A673 (cell line): ENCODE measurements around the gene TFDP2. TPM values are rescaled to one million over a fixed set of nuclear protein-coding genes. Genes with fewer than 3 reads are reported as not detected.

Source experiments
- BruUV-seq: library from RNA; stranded (reverse); fragments of 400-500 nt; replicated peaks from 2 replicates; lab custom pipeline; 2021; lab: Mats Ljungman, UMichigan
- CTCF ChIA-PET: fragments of 300-600 bp; sonication (Branson Sonifier 250); formaldehyde crosslinking; loops from one replicate; lab custom pipeline; 2022; ENCODE audit warnings: antibody characterized with exemption; lab: Charles Lee
- POLR2A ChIA-PET: fragments of 300-600 bp; sonication (Branson Sonifier 250); formaldehyde crosslinking; loops from one replicate; lab custom pipeline; 2022; ENCODE audit warnings: antibody characterized with exemption; ENCODE audit not compliant: low non-redundant PET; lab: Charles Lee
- DNase-seq: peaks from one replicate; pipeline ENCODE4 v3.0.0-alpha.2; 2015; ENCODE audit warnings: low spot score
- H3K27ac ChIP-seq: fragments of 200-600 bp; sonication (generic); 2 replicates; pipeline ENCODE4 v1.5.1; 2016; ENCODE audit warnings: mixed run types, low read depth, mild to moderate bottlenecking, mixed read lengths, antibody characterized with exemption, low read length; ENCODE audit not compliant: poor library complexity, severe bottlenecking
- H3K27me3 ChIP-seq: fragments of 200-600 bp; sonication (generic); replicated peaks from 2 replicates; pipeline ENCODE4 v1.6.1; 2017; ENCODE audit warnings: mixed run types, low read depth, mild to moderate bottlenecking, mixed read lengths, antibody characterized with exemption, low read length; ENCODE audit not compliant: insufficient read depth, poor library complexity
- H3K36me3 ChIP-seq: fragments of 200-600 bp; sonication (generic); 2 replicates; pipeline ENCODE4 v1.6.1; 2016; ENCODE audit warnings: mixed run types, mild to moderate bottlenecking, mixed read lengths, antibody characterized with exemption, low read length; ENCODE audit not compliant: insufficient read depth, poor library complexity, severe bottlenecking
- H3K4me1 ChIP-seq: fragments of 200-600 bp; sonication (generic); 2 replicates; pipeline ENCODE4 v1.6.1; 2017; ENCODE audit warnings: mixed run types, mild to moderate bottlenecking, mixed read lengths, antibody characterized with exemption, low read length; ENCODE audit not compliant: insufficient read depth, poor library complexity, severe bottlenecking
- H3K4me3 ChIP-seq: fragments of 200-600 bp; sonication (generic); 2 replicates; pipeline ENCODE4 v1.5.1; 2016; ENCODE audit warnings: low read depth, mixed run types, mild to moderate bottlenecking, mixed read lengths, low read length; ENCODE audit not compliant: poor library complexity, severe bottlenecking
- H3K9me3 ChIP-seq: fragments of 200-600 bp; sonication (generic); 2 replicates; pipeline ENCODE4 v1.6.1; 2016; ENCODE audit warnings: mixed run types, low read depth, mild to moderate bottlenecking, mixed read lengths, antibody characterized with exemption, low read length; ENCODE audit not compliant: poor library complexity, severe bottlenecking
- CTCF ChIP-seq: fragments of 300-800, 200-600 bp; sonication (generic); conservative IDR thresholded peaks from 2 replicates; pipeline ENCODE4 v1.5.1; 2017; ENCODE audit warnings: low read depth, mild to moderate bottlenecking, antibody characterized with exemption, low read length, moderate library complexity, mixed read lengths
- EZH2 ChIP-seq: fragments of 200-600 bp; sonication (generic); IDR thresholded peaks from 2 replicates; pipeline ENCODE4 v1.6.1; 2017; ENCODE audit warnings: borderline replicate concordance, low read depth, mild to moderate bottlenecking, mixed read lengths, antibody characterized with exemption, low read length; ENCODE audit not compliant: poor library complexity, severe bottlenecking
- intact Hi-C: fragments of 100-400 bp; cut with micrococcal nuclease; formaldehyde crosslinking; loops from one replicate; pipeline ENCODE4 v1.10.0; 2022; ENCODE audit not compliant: unreplicated experiment
- total RNA-seq: library from RNA; stranded (reverse); gene quantifications from 2 replicates; pipeline ENCODE4 v1.2.3, GENCODE V29; 2021

TFDP2 gene
- total RNA-seq, 1 experiment from 2014 or later: 41.6 TPM

GRCh38 chr3:142112601-142113000 is 36.7 kb downstream of the TFDP2 start:
- no peak overlapping the region for H3K27ac ChIP-seq
- no TSS peak for BruUV-seq
- ChIA-PET CTCF (interaction anchor here (1.0 kb wide), 1 partner anchor 13 kb away, joined by 5 read pairs; no protein-coding TSS in a partner anchor), POLR2A (no interaction called here)
- DNase-seq: no peak
- no peak overlapping the region for H3K4me3 ChIP-seq
- H3K36me3 ChIP-seq: no peaks in the 10 kb centered on the region
- H3K4me1 ChIP-seq: no peaks in the 10 kb centered on the region
- intact Hi-C loops: no loop called here
- H3K9me3 ChIP-seq: no peaks in the 10 kb centered on the region
- no peaks in the 10 kb centered on the region for H3K27me3 ChIP-seq
- TF ChIP-seq CTCF (no peak), EZH2 (no peak)

GRCh38 chr3:142106548-142106947 is 42.8 kb downstream of the TFDP2 start:
- H3K9me3 ChIP-seq: no peaks in the 10 kb centered on the region
- no peaks in the 10 kb centered on the region for H3K4me1 ChIP-seq
- no TSS peak for BruUV-seq
- H3K4me3 ChIP-seq: no peak overlapping the region
- CTCF ChIA-PET: no interaction called here
- no peak for DNase-seq
- H3K27ac ChIP-seq: no peak overlapping the region
- H3K36me3 ChIP-seq: no peaks in the 10 kb centered on the region
- TF ChIP-seq CTCF: no peak
- H3K27me3 ChIP-seq: no peaks in the 10 kb centered on the region
- POLR2A ChIA-PET: no interaction called here
- intact Hi-C loops: no loop called here

GRCh38 chr3:142105991-142106390 is 43.4 kb downstream of the TFDP2 start:
- no peak for TF ChIP-seq CTCF
- TF ChIP-seq EZH2: no peak
- no TSS peak for BruUV-seq
- H3K4me1 ChIP-seq: no peaks in the 10 kb centered on the region
- POLR2A ChIA-PET: no interaction called here
- H3K36me3 ChIP-seq: no peaks in the 10 kb centered on the region
- CTCF ChIA-PET: no interaction called here
- intact Hi-C loops: no loop called here
- H3K27ac ChIP-seq: no peak overlapping the region
- no peak overlapping the region for H3K4me3 ChIP-seq
- H3K9me3 ChIP-seq: no peaks in the 10 kb centered on the region
- no peak for DNase-seq
- H3K27me3 ChIP-seq: no peaks in the 10 kb centered on the region
